Measurements from ENCODE around the gene CHTF18.
A peak's percentile ranks its signal among the peaks of the same experiment; 100 is the strongest.

CHTF18 gene

DNA sequence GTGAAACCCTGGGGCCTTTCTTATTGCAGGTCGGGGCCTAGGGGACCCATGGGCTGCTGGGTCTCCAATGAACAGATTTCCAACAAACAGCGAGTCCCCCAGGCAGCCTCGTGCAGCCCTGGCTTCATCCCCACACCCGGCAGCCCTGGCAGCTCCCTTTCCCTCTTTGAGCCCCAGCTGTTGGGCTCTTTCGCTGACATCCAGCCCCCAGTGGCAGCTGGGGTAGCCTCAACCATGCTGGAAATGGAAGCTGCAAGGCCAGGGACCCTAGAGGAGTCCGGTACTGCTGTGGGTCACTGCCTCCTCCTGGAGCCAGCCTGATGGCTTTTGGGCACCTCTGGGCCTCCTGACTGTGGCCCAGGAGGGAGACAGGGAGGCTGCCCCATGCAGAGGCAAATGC, 6.2 kb upstream of the CHTF18 start:
- no peaks in the 10 kb centered on the region for H3K4me1 ChIP-seq (ENCODE audit: control insufficient read depth, insufficient read depth, low read length)
- peaks cover 0 to 24% of the 10 kb centered on the region in 2 experiments; a peak in 1 of 3 replicates for H3K36me3 ChIP-seq (ENCODE audit: control insufficient read depth in 2 of 2, insufficient read depth in 1 of 2, low read length in 2 of 2)
- H3K4me3 ChIP-seq (ENCODE audit: low read depth, low read length): no peak overlapping the region
- no peak for TF ChIP-seq ZNF670 (tag by site-specific recombination; IDR thresholded peaks at IDR 0.05; ENCODE audit: low read depth)
- TF ChIP-seq GLIS2 (tag by site-specific recombination; IDR thresholded peaks at IDR 0.05): no peak
- ChIA-PET POLR2A (interaction anchor here (0.5 to 0.6 kb wide), 2 partner anchors 83 to 587 kb away, joined by 3 read pairs; no protein-coding TSS in a partner anchor), CTCF (interaction anchor here (9.5 kb wide), 1 partner anchor 70 kb away, joined by 119 read pairs; no protein-coding TSS in a partner anchor)
- H3K27ac ChIP-seq (ENCODE audit: extremely low read depth, low read depth, low read length): no peak overlapping the region
- no peaks in the 10 kb centered on the region for H3K9me3 ChIP-seq (ENCODE audit: control insufficient read depth, insufficient read depth, low read depth, low read length)

GRCh38 chr16:782766-783403, 5.5 kb upstream of the CHTF18 start:
- POLR2A ChIA-PET: interaction anchor here (0.6 to 1.7 kb wide), 7 partner anchors 23 to 587 kb away, joined by 3 to 7 read pairs (median 4); partner anchors contain the start of genes METRN and STUB1
- CTCF ChIA-PET: interaction anchor here (0.9 to 9.5 kb wide), 2 partner anchors 41 to 71 kb away, joined by 5 to 119 read pairs; partner anchors contain the start of gene CIAO3
- Histone ChIP-seq H3K9me3 (ENCODE audit: control insufficient read depth, insufficient read depth, low read depth, low read length) (no peaks in the 10 kb centered on the region), H3K27ac (ENCODE audit: extremely low read depth, low read depth, low read length) (no peak overlapping the region), H3K36me3 (ENCODE audit: control insufficient read depth in 2 of 2, insufficient read depth in 1 of 2, low read length in 2 of 2) (peaks cover 0 to 24% of the 10 kb centered on the region in 2 experiments; a peak in 1 of 3 replicates), H3K4me3 (ENCODE audit: low read depth, low read length) (no peak overlapping the region), H3K4me1 (ENCODE audit: control insufficient read depth, insufficient read depth, low read length) (no peaks in the 10 kb centered on the region)
- TF ChIP-seq, protein P1, sequence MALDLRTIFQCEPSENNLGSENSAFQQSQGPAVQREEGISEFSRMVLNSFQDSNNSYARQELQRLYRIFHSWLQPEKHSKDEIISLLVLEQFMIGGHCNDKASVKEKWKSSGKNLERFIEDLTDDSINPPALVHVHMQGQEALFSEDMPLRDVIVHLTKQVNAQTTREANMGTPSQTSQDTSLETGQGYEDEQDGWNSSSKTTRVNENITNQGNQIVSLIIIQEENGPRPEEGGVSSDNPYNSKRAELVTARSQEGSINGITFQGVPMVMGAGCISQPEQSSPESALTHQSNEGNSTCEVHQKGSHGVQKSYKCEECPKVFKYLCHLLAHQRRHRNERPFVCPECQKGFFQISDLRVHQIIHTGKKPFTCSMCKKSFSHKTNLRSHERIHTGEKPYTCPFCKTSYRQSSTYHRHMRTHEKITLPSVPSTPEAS (tag by site-specific recombination; IDR thresholded peaks at IDR 0.05): no peak
- TF ChIP-seq ZBTB8A (tag by site-specific recombination; IDR thresholded peaks at IDR 0.05): 0 out of 2 replicates have a peak, but pooled peaks have one; percentile 18
- no peak for TF ChIP-seq ZNF175 (tag by site-specific recombination; IDR thresholded peaks at IDR 0.05)
- 0 out of 2 replicates have a peak, but pooled peaks have one; percentile 23 for TF ChIP-seq KLF16 (tag by site-specific recombination; IDR thresholded peaks at IDR 0.05)
- TF ChIP-seq GLI2 (tag by site-specific recombination; IDR thresholded peaks at IDR 0.05; ENCODE audit: borderline replicate concordance, low read depth): no peak
- peak; percentile 98 for TF ChIP-seq KLF1 (tag by site-specific recombination; IDR thresholded peaks at IDR 0.05)
- TF ChIP-seq EGR2 (tag by site-specific recombination; IDR thresholded peaks at IDR 0.05; ENCODE audit: low read depth): peak; percentile 90
- no peak for TF ChIP-seq ZNF660 (tag by site-specific recombination; IDR thresholded peaks at IDR 0.05)
- no peak for TF ChIP-seq TRIM28 (IDR thresholded peaks at IDR 0.05; ENCODE audit: borderline replicate concordance, low read length)
- no peak for TF ChIP-seq ZNF558 (tag by site-specific recombination; IDR thresholded peaks at IDR 0.05)
- peak; percentile 95 for TF ChIP-seq ZFHX2 (tag by site-specific recombination; conservative IDR thresholded peaks at IDR 0.05)
- peak; percentile 66 for TF ChIP-seq ZIC2 (tag by site-specific recombination; IDR thresholded peaks at IDR 0.05)
- TF ChIP-seq, protein P2, sequence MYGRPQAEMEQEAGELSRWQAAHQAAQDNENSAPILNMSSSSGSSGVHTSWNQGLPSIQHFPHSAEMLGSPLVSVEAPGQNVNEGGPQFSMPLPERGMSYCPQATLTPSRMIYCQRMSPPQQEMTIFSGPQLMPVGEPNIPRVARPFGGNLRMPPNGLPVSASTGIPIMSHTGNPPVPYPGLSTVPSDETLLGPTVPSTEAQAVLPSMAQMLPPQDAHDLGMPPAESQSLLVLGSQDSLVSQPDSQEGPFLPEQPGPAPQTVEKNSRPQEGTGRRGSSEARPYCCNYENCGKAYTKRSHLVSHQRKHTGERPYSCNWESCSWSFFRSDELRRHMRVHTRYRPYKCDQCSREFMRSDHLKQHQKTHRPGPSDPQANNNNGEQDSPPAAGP (tag by site-specific recombination; IDR thresholded peaks at IDR 0.05): peak; percentile 78; the same call in 1 of the 2 replicates

GRCh38 chr16:783404-784161, 4.8 kb upstream of the CHTF18 start:
- Histone ChIP-seq H3K36me3 (ENCODE audit: control insufficient read depth in 2 of 2, insufficient read depth in 1 of 2, low read length in 2 of 2) (peaks cover 0 to 24% of the 10 kb centered on the region in 2 experiments; a peak in 1 of 3 replicates), H3K4me1 (ENCODE audit: control insufficient read depth, insufficient read depth, low read length) (no peaks in the 10 kb centered on the region), H3K9me3 (ENCODE audit: control insufficient read depth, insufficient read depth, low read depth, low read length) (no peaks in the 10 kb centered on the region), H3K27ac (ENCODE audit: extremely low read depth, low read depth, low read length) (no peak overlapping the region), H3K4me3 (ENCODE audit: low read depth, low read length) (no peak overlapping the region)
- ChIA-PET POLR2A (interaction anchor here (0.7 to 1.7 kb wide), 6 partner anchors 24 to 103 kb away, joined by 3 to 7 read pairs (median 4); partner anchors contain the start of genes METRN and STUB1), CTCF (interaction anchor here (0.9 to 9.5 kb wide), 2 partner anchors 42 to 72 kb away, joined by 5 to 119 read pairs; partner anchors contain the start of gene CIAO3)
- TF ChIP-seq BCL11A (tag by site-specific recombination; IDR thresholded peaks at IDR 0.05; ENCODE audit: low read depth) (no peak), KLF1 (tag by site-specific recombination; IDR thresholded peaks at IDR 0.05) (peak; percentile 68)
